Fibroblast of skin of scalp (primary cell): ENCODE data around the gene RAB6D.
"Not testable (repeated sequence)": the region's sequence is repeated elsewhere in the genome, so short reads cannot be mapped to it uniquely, and the experiment has no call there.

Experiments used
- DNase-seq: peaks from one replicate; pipeline ENCODE4 v3.0.0-alpha.2; 2013

RAB6D gene

DNA sequence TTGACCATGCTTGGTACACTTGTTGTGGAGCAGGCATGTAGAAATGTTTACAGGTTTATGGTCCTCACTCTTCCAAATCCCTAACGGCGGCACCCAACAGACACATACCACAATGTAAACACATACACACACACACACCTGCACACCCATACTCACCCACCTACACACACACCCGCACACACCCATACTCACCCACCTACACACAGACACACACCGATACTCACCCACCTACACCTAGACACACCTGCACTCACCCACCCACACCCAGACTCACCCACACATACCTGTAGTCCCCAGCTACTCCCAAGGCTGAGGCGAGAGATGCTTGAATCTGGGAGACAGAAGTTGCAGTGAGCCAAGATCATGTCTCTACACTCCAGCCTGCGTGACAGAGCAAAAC, 1.5 kb upstream of the RAB6D start:
- DNase-seq: no peak

DNA sequence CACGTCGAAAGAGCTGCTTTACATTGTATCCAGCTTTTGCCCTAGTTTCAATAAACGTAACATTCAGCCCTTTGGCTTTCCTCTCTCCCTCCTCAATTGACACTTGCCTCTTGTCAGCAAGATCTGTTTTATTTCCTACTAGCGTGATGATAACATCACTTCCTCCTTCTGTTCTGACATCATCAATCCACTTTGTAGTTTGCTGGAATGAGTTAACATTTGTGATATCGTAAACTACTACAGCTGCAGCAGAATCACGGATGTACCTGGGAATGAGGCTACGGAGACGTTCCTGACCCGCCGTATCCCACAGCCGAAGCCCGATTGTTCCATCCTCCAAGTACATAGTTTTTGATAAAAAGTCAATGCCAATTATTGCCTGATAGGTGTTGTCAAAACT, 755 bp downstream of the RAB6D start:
- not testable (repeated sequence) for DNase-seq

DNA sequence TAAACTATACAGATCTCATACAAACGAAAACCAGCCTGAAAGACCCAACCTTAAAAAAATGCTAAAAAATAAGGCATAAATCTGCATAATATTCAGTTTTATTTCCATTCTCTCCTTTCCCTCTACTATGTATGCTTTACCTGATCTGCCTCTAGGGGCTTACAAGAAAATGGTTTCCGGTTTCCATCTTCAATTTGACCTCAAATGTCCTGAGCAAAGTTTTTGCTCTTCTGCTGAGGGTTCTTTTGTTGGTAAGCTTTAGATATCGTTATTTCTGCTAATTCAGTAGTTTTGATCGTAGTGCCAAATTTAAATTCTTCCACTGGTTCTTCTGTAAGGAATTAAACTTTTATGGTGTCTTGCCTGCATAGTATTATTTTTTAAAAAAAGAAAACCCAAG, 2.2 kb downstream of the RAB6D start:
- not testable (repeated sequence) for DNase-seq

DNA sequence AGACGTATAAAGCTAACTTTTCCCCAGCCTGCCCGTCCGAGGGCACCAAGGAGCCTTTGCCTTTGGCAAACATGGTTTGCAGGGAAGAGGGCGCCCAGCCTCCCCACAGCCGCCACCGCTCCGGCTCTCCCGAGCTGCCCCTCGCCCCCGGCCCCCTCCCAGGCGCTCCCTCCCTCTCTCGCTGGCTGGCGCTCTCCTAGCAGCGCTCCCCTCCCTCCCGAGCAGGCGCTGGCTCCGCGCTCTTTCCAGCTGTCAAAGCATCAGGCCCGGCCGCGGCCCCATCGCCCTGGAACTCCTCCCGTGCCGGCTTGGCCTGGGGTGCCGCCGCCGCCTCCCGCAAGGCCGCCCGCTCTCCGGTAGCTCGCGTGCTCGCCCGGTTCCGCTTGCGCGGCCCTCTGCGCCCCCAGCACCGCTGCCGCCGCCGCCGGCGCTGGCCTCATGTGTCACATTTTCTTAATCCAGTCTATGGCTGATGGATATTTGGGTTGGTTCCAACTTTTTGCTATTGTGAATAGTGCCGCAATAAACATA, 10.7 kb downstream of the RAB6D start:
- not testable (repeated sequence) for DNase-seq

DNA sequence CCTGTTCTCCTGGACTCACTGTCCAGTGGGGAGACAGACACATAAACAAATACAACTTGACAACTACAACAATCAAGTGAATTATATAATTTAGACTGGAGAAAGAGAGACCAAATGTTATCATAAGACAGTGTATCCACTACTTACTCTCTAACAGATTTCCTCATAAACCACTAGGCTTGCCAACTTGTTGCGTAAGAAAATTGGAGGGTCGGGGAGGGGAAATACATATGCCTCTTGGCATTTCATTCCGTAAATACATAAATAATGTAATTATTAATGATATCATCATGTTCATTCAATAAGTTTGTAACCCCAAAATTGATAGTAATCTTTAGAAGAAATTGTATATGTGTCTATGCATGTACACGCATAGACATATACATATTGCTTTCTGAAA, 14.9 kb downstream of the RAB6D start:
- DNase-seq: no peak

DNA sequence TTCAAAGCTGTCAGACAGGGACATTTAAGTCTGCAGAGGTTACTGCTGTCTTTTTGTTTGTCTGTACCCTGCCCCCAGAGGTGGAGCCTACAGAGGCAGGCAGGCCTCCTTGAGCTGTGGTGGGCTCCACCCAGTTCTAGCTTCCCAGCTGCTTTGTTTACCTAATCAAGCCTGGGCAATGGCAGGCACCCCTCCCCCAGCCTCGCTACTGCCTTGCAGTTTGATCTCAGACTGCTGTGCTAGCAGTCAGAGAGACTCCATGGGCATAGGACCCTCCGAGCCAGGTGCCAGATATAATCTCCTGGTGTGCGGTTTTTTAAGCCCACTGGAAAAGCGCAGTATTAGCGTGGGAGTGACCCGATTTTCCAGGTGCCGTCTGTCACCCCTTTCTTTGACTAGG, 16.9 kb downstream of the RAB6D start:
- DNase-seq: not testable (repeated sequence)

DNA sequence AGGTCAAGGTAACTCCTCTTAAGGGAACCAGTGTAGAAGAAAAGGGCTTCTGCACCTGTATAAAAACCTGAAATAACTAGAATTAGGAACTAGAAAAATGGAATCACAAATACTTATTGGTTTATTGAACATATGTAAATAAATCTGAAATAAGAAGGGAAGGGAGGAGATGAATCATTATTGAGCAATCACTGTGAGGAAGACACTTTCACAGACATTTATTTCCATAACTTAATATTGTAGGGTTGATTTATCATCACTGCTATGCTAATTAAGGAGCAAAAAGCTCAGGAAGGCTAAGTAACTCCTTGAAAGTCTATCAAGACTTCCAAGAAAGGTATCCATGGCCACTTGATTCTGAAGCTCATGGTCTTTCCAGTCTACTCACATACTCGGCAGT, 24.7 kb downstream of the RAB6D start:
- not testable (repeated sequence) for DNase-seq

DNA sequence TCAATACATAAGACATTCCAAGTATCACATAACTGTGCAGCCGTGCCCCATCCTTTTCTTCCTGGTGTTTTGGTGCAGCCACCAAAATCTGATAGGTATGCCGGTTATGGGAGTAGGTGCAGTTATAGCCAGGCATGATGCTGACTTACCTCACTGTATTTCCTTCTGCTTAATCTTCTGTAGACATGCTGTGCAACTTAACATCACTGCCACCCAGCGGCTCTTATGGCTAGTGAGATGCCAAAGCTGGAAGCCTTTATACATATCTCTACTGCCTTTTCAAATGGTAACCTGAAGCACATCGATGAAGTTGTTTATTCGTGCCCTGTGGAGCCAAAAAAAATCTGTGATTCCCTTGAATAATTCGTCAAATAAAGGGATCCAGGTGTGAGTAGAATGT, 28.6 kb downstream of the RAB6D start:
- peak; percentile 4 for DNase-seq

DNA sequence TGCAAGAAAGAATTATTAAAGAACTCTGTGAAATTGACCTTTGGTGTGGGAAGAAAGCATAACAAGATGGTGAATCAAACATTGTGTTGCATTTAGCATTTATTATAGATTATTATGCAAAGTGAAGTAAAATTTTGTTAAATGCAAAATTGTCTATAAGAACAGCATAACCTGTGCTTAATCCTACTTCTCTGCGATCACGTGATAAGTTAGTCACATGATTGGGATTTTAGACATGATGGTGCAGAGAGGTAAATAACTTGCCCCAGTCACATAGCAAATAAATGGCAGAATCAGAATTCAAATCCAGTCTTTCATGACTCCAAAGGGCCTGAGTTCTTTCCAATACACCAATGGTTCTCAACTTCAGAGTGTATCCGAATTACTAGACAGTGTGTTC, 31.3 kb downstream of the RAB6D start:
- DNase-seq: not testable (repeated sequence)

DNA sequence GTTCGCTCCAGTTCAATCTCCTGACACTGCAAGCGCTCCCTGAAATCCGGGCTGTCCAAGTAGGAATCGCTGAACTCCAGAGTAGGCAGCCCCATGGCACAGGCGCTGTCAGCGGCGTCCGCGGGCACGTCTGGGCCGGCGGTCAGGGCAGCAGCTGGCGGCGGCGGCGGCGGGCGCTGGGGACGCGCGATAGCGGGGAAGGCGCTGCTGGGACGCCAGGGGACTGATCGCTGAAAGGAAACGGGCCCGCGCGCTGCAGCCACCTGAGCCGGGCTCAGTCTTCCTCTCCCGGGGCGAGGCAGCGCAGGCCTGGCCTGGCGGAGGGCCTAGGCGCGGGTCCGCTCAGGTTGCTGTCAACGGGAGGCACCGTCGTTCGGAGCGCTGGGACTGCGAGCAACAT, 33.0 kb downstream of the RAB6D start:
- DNase-seq: not testable (repeated sequence)

DNA sequence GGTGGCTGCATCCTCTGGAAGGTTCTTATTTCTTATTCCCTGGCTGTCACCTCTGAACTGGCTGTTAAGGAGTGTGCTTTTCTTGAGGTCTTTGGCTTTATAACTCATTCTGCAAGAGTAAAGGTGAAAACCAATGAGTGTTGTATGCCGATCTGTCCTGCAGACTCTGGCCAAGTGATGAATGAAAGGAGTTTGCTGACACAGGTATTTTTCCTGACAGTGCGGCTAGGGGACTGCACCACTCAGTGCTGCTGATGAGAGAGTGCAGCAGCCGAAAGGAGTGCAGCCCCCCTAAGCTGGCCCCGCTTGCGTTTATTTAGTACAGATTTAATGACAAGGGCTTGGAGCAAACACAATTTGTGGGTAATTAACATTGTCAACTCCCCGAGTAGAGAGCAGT, 41.8 kb downstream of the RAB6D start:
- DNase-seq: no peak

DNA sequence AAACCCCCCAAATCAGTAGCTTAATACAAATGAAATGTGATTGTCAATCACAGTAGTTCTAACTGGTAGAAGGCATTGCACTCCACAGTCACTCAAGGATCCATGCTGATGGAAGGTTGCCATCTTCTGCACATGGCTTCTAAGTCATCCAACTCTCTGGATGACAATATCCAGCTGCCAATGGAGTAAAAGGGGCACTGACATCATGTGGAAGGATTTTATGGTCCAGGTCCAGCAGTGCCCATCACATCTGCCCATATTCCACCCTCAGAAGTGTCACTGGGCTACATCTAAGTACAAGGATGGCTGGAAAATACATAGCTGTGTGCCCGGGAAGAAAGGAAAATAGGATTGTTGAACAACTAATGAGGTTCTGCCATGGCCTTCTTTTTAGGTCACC, 42.6 kb downstream of the RAB6D start:
- not testable (repeated sequence) for DNase-seq

DNA sequence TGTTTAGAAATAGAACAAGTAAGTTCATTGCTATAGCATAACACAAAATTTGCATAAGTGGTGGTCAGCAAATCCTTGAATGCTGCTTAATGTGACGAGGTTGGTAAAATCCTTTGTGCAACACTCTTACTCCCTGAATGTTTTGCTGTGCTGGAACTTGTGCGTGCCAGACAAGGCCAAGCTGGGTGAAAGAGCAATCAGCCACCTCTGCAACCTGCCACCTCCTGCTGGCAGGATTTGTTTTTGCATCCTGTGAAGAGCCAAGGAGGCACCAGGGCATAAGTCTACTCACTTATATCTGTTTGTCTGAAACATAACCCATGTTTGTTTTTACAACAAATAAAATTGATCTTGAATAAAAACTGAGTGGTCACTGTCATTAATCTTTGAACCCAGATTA, 53.0 kb downstream of the RAB6D start:
- DNase-seq: not testable (repeated sequence)
